Spleen (tissue), 7 donors: ENCODE measurements around the gene CDX2.

Experiments used
- POLR2A ChIP-seq, 3 donors: fragments of 450-650 bp; IDR thresholded peaks; one replicate each; pipeline ENCODE4 v1.5.1; 2017; ENCODE audit warnings: antibody characterized with exemption in 3 of 3, mild to moderate bottlenecking in 1 of 3
- TF ChIP-seq, protein P1 (sequence below), 11 experiments: fragments of 200-600 bp in 7 of 11; fragments of 450-650 bp in 4 of 11; sonication (generic) in 4 of 11; IDR thresholded peaks in 8 of 11; conservative IDR thresholded peaks in 3 of 11; 1 replicate in 7 of 11; 2 replicates in 4 of 11; pipeline versions ENCODE4 v1.4.0 to v1.8.0; 2016 to 2021; ENCODE audit warnings: antibody characterized with exemption in 11 of 11, inconsistent platforms in 4 of 11, mild to moderate bottlenecking in 1 of 11
- donor health status: DM: no; HTN: no; CAD: no; lungs with moderate emphysema.
- donor health status: DM: no; HTN: no; CAD: no.
- donor health status: DM: no; HTN: no; CAD: no.

DNA sequence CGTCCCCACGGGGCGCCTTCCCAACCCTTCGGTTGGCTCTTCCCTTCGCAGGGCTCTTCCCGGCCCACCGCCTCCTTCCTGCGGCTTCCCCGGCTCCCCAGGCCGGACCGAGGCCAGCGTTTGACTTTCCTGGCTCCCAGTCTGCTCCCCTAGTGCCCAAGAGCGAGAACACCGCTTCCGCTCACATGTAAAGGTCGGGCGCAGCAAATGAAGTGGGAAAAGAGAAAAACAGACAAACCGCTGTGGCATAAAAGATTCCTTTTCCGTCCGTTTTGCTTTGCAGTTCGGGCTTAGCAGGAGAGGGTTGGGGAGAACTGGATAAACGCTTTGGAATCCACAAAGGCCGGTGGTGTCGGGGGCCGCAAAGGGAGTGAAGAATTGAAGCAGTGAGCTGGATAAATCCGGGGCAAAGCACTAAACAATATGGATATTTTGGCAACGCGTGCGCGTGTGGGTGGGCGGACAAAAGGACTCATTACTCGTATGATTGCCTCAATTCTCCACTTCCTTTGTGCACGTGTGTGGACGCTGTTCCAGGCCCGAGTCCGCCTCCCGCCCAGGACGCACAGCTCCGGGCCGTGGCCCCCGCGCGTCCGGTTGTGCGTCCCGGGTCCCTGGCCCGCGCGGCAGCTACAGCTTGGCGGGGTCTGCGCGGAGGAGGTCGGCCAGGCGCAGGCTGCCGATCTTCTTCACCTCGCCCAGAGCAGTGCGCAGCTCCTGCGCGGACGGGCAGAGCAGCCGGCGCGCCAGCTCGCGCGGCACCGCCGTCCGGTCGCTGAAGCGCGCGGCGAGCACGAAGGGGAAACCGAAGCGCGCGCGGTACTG is 8.6 kb upstream of the CDX2 start:
- TF ChIP-seq POLR2A (IDR thresholded peaks at IDR 0.05), result no peak
- TF ChIP-seq, protein P1, sequence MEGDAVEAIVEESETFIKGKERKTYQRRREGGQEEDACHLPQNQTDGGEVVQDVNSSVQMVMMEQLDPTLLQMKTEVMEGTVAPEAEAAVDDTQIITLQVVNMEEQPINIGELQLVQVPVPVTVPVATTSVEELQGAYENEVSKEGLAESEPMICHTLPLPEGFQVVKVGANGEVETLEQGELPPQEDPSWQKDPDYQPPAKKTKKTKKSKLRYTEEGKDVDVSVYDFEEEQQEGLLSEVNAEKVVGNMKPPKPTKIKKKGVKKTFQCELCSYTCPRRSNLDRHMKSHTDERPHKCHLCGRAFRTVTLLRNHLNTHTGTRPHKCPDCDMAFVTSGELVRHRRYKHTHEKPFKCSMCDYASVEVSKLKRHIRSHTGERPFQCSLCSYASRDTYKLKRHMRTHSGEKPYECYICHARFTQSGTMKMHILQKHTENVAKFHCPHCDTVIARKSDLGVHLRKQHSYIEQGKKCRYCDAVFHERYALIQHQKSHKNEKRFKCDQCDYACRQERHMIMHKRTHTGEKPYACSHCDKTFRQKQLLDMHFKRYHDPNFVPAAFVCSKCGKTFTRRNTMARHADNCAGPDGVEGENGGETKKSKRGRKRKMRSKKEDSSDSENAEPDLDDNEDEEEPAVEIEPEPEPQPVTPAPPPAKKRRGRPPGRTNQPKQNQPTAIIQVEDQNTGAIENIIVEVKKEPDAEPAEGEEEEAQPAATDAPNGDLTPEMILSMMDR (IDR thresholded peaks at IDR 0.05 in 8 of 11, conservative IDR thresholded peaks at IDR 0.05 in 3 of 11), result no peak
